Common myeloid progenitor, CD34-positive (primary cell): ENCODE results near the gene ROPN1B.
"Not testable (repeated sequence)": the region's sequence is repeated elsewhere in the genome, so short reads cannot be mapped to it uniquely, and the experiment has no call there.

Experiments used
- CTCF ChIA-PET: fragments of 350-600 bp; sonication (Branson Sonifier 250); formaldehyde crosslinking; loops from one replicate; lab custom pipeline; 2021; ENCODE audit warnings: antibody characterized with exemption; lab: Charles Lee
- POLR2A ChIA-PET: fragments of 350-600 bp; sonication (Branson Sonifier 250); formaldehyde crosslinking; loops from one replicate; lab custom pipeline; 2021; ENCODE audit warnings: antibody characterized with exemption; lab: Charles Lee
- DNase-seq, 3 donors: peaks; one replicate each; pipeline versions ENCODE4 v3.0.0 to v3.0.0-alpha.2; 2013
- H3K27ac ChIP-seq, 2 experiments: 1 replicate in 1 of 2; 2 replicates in 1 of 2; pipeline ENCODE4 v1.7.0; 2013; ENCODE audit warnings: inconsistent platforms in 2 of 2, low read length in 2 of 2, mild to moderate bottlenecking in 2 of 2, low read depth in 1 of 2, moderate library complexity in 1 of 2; ENCODE audit not compliant: severe bottlenecking in 2 of 2, insufficient read depth in 1 of 2, poor library complexity in 1 of 2
- H3K27me3 ChIP-seq, 5 experiments: replicated peaks in 2 of 5; 1 replicate in 3 of 5; 2 replicates in 2 of 5; pipeline versions ENCODE4 v1.6.1 to v1.7.0; 2013; ENCODE audit warnings: low read length in 4 of 5, mild to moderate bottlenecking in 2 of 5, moderate library complexity in 2 of 5, inconsistent platforms in 1 of 5; ENCODE audit not compliant: insufficient read depth in 5 of 5, control insufficient read depth in 4 of 5
- H3K36me3 ChIP-seq, 4 experiments: 1 replicate in 2 of 4; 2 replicates in 2 of 4; pipeline versions ENCODE4 v1.6.1 to v1.7.0; 2013; ENCODE audit warnings: low read length in 3 of 4, control low read depth in 1 of 4, mild to moderate bottlenecking in 1 of 4; ENCODE audit not compliant: control insufficient read depth in 4 of 4, insufficient read depth in 4 of 4
- H3K4me1 ChIP-seq, 4 experiments: 1 replicate in 3 of 4; 2 replicates in 1 of 4; pipeline versions ENCODE4 v1.6.1 to v1.7.1; 2013; ENCODE audit warnings: low read length in 3 of 4, mild to moderate bottlenecking in 3 of 4, control low read depth in 1 of 4, inconsistent platforms in 1 of 4, moderate library complexity in 1 of 4; ENCODE audit not compliant: control insufficient read depth in 4 of 4, insufficient read depth in 4 of 4; ENCODE audit errors: control extremely low read depth in 1 of 4
- H3K4me3 ChIP-seq, 7 experiments: 1 replicate in 4 of 7; 2 replicates in 3 of 7; pipeline versions ENCODE4 v1.5.1 to v1.7.0; 2013; ENCODE audit warnings: mild to moderate bottlenecking in 7 of 7, low read length in 6 of 7, moderate library complexity in 6 of 7, inconsistent platforms in 2 of 7, low read depth in 2 of 7, control low read depth in 1 of 7; ENCODE audit not compliant: insufficient read depth in 4 of 7, control insufficient read depth in 1 of 7; ENCODE audit errors: extremely low read depth in 1 of 7
- H3K9me3 ChIP-seq, 5 experiments: 1 replicate in 4 of 5; 2 replicates in 1 of 5; pipeline versions ENCODE4 v1.6.1 to v1.7.1; 2013; ENCODE audit warnings: low read length in 4 of 5, mild to moderate bottlenecking in 2 of 5, inconsistent platforms in 1 of 5, low read depth in 1 of 5, moderate library complexity in 1 of 5; ENCODE audit not compliant: control insufficient read depth in 4 of 5, insufficient read depth in 2 of 5; ENCODE audit errors: control extremely low read depth in 1 of 5
- WGBS: methylation state at CpG from one replicate; pipeline ENCODE4 v1.1.5; 2013; ENCODE audit not compliant: insufficient coverage; 5-methylcytosine and 5-hydroxymethylcytosine counted together

ROPN1B gene

GRCh38 chr3:125925727-125926126, 43.3 kb upstream of the ROPN1B start:
- H3K4me3 ChIP-seq, DNase-seq, CTCF ChIA-PET, H3K4me1 ChIP-seq, POLR2A ChIA-PET, H3K27me3 ChIP-seq, H3K27ac ChIP-seq, H3K36me3 ChIP-seq, H3K9me3 ChIP-seq: not testable (repeated sequence)
- 90% methylated on average over 7 of the region's 13 CpGs for WGBS

GRCh38 chr3:125928771-125929545, 40.0 kb upstream of the ROPN1B start:
- H3K9me3 ChIP-seq, H3K36me3 ChIP-seq, H3K4me3 ChIP-seq, H3K27ac ChIP-seq, H3K27me3 ChIP-seq, POLR2A ChIA-PET, H3K4me1 ChIP-seq: not testable (repeated sequence)
- DNase-seq = peak in 2 of 3 donors; percentile 40 to 49
- 66% methylated on average over 8 of the region's 22 CpGs for WGBS
- CTCF ChIA-PET = interaction anchor here (0.9 to 1.3 kb wide), 5 partner anchors 14 to 462 kb away, joined by 3 to 5 read pairs (median 3); no protein-coding TSS in a partner anchor

GRCh38 chr3:125929765-125930164, 39.2 kb upstream of the ROPN1B start:
- H3K9me3 ChIP-seq, H3K4me1 ChIP-seq, H3K4me3 ChIP-seq, H3K27ac ChIP-seq, H3K27me3 ChIP-seq, DNase-seq, H3K36me3 ChIP-seq, POLR2A ChIA-PET: not testable (repeated sequence)
- 74% methylated on average over 3 of the region's 5 CpGs for WGBS
- CTCF ChIA-PET = interaction anchor here (1.0 to 1.2 kb wide), 3 partner anchors 26 to 204 kb away, joined by 3 to 5 read pairs (median 4); no protein-coding TSS in a partner anchor

- H3K4me1 ChIP-seq, H3K36me3 ChIP-seq, H3K27ac ChIP-seq, DNase-seq, CTCF ChIA-PET, H3K9me3 ChIP-seq, POLR2A ChIA-PET, H3K4me3 ChIP-seq, H3K27me3 ChIP-seq: not testable (repeated sequence)
- 92% methylated on average over 3 of the region's 14 CpGs for WGBS
These were observed 37.6 kb upstream of the ROPN1B start for GRCh38 chr3:125931355-125931880.

GRCh38 chr3:125933397-125934173, 35.4 kb upstream of the ROPN1B start:
- CTCF ChIA-PET, H3K36me3 ChIP-seq, DNase-seq, H3K27me3 ChIP-seq, H3K4me3 ChIP-seq, H3K27ac ChIP-seq, H3K9me3 ChIP-seq, POLR2A ChIA-PET, H3K4me1 ChIP-seq: not testable (repeated sequence)
- WGBS = over 99% methylated on average over 9 of the region's 17 CpGs

GRCh38 chr3:125935252-125935874, 33.6 kb upstream of the ROPN1B start:
- H3K4me3 ChIP-seq, H3K36me3 ChIP-seq, H3K9me3 ChIP-seq, POLR2A ChIA-PET, H3K27me3 ChIP-seq, H3K27ac ChIP-seq, H3K4me1 ChIP-seq, DNase-seq: not testable (repeated sequence)
- CTCF ChIA-PET = interaction anchor here (0.7 kb wide), 1 partner anchor 17 kb away, joined by 3 read pairs; no protein-coding TSS in a partner anchor
- WGBS = 97% methylated on average over 6 of the region's 10 CpGs
